MM.1S (cell line): ENCODE measurements around the gene ZNF280D.

Experiments used
- DNase-seq: peaks from one replicate; pipeline ENCODE4 v3.0.0-alpha.2; 2015
- H2AFZ ChIP-seq: fragments of 300-600 bp; sonication (generic); 2 replicates; pipeline ENCODE4 v1.6.0; 2016; ENCODE audit warnings: antibody characterized with exemption, low read length
- H3F3A ChIP-seq: fragments of 300-600 bp; sonication (generic); 2 replicates; pipeline ENCODE4 v1.6.1; 2016; ENCODE audit warnings: mild to moderate bottlenecking, antibody characterized with exemption, low read length, moderate library complexity, mixed read lengths; ENCODE audit not compliant: insufficient read depth
- H3K27ac ChIP-seq: fragments of 300-600 bp; sonication (generic); 2 replicates; pipeline ENCODE4 v1.5.1; 2016; ENCODE audit warnings: mild to moderate bottlenecking, low read length
- H3K27me3 ChIP-seq: fragments of 300-600 bp; sonication (generic); replicated peaks from 2 replicates; pipeline ENCODE4 v1.6.0; 2016; ENCODE audit warnings: low read length; ENCODE audit not compliant: insufficient read depth
- H3K36me3 ChIP-seq: fragments of 300-600 bp; sonication (generic); replicated peaks from 2 replicates; pipeline ENCODE4 v1.6.1; 2016; ENCODE audit warnings: mild to moderate bottlenecking, low read length, mixed read lengths; ENCODE audit not compliant: insufficient read depth
- H3K4me1 ChIP-seq: fragments of 300-600 bp; sonication (generic); 2 replicates; pipeline ENCODE4 v1.6.1; 2016; ENCODE audit warnings: low read length, mixed read lengths
- H3K4me2 ChIP-seq: fragments of 300-600 bp; sonication (generic); 2 replicates; pipeline ENCODE4 v1.6.0; 2016; ENCODE audit warnings: low read depth, low read length
- H3K4me3 ChIP-seq: fragments of 300-600 bp; sonication (generic); 2 replicates; pipeline ENCODE4 v1.5.1; 2016; ENCODE audit warnings: low read length, mixed read lengths
- H3K79me2 ChIP-seq: fragments of 300-600 bp; sonication (generic); 2 replicates; pipeline ENCODE4 v1.6.1; 2016; ENCODE audit warnings: mixed run types, low read length, mixed read lengths
- H3K9ac ChIP-seq: fragments of 300-600 bp; sonication (generic); 2 replicates; pipeline ENCODE4 v1.6.1; 2016; ENCODE audit warnings: low read length, mixed read lengths
- H3K9me2 ChIP-seq: fragments of 300-600 bp; sonication (generic); replicated peaks from 2 replicates; pipeline ENCODE4 v1.6.1; 2016; ENCODE audit warnings: mild to moderate bottlenecking, low read length, mixed read lengths; ENCODE audit not compliant: insufficient read depth
- H3K9me3 ChIP-seq: fragments of 300-600 bp; sonication (generic); replicated peaks from 2 replicates; pipeline ENCODE4 v1.6.1; 2016; ENCODE audit warnings: mild to moderate bottlenecking, low read length, mixed read lengths; ENCODE audit not compliant: insufficient read depth
- H4K20me1 ChIP-seq: fragments of 300-600 bp; sonication (generic); 2 replicates; pipeline ENCODE4 v1.6.1; 2016; ENCODE audit warnings: mild to moderate bottlenecking, low read length, moderate library complexity, mixed read lengths; ENCODE audit not compliant: insufficient read depth
- EZH2 ChIP-seq: fragments of 300-600 bp; sonication (generic); optimal IDR thresholded peaks from 2 replicates; pipeline ENCODE3; 2017; ENCODE audit warnings: low read depth, mild to moderate bottlenecking, antibody characterized with exemption, low read length, mixed read lengths
- EZH2phosphoT487 ChIP-seq: fragments of 300-600 bp; sonication (generic); IDR thresholded peaks from 2 replicates; pipeline ENCODE4 v1.6.1; 2018; ENCODE audit warnings: antibody characterized with exemption, low read length
- TF ChIP-seq, protein P1 (sequence below): fragments of 300-600 bp; sonication (generic); IDR thresholded peaks from 2 replicates; pipeline ENCODE4 v1.5.1; 2016; ENCODE audit warnings: antibody characterized with exemption, low read length, mixed read lengths

ZNF280D gene

DNA sequence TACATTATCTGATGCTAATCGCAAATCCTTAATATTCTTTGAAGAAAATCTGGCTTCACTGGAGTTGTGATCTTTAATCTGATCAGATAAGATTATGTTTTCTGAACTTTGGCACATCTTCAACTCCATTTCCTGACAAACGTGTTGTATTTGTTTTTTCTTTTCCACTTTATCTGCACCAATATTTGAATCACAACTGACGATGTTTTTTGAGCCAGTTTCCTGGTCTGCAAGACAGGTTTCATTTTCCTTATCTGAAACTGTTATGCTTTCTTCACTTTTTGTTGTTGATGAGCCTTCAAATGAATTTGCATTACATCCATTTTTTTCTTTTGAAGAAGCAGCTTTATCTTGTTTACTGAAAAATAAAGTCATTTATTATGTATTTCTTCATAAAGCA lies 101.5 kb downstream of the ZNF280D start:
- TF ChIP-seq, protein P1, sequence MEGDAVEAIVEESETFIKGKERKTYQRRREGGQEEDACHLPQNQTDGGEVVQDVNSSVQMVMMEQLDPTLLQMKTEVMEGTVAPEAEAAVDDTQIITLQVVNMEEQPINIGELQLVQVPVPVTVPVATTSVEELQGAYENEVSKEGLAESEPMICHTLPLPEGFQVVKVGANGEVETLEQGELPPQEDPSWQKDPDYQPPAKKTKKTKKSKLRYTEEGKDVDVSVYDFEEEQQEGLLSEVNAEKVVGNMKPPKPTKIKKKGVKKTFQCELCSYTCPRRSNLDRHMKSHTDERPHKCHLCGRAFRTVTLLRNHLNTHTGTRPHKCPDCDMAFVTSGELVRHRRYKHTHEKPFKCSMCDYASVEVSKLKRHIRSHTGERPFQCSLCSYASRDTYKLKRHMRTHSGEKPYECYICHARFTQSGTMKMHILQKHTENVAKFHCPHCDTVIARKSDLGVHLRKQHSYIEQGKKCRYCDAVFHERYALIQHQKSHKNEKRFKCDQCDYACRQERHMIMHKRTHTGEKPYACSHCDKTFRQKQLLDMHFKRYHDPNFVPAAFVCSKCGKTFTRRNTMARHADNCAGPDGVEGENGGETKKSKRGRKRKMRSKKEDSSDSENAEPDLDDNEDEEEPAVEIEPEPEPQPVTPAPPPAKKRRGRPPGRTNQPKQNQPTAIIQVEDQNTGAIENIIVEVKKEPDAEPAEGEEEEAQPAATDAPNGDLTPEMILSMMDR = no peak
- TF ChIP-seq EZH2phosphoT487 (no peak), EZH2 (no peak)
- H3K9me2 ChIP-seq = no peaks in the 10 kb centered on the region

DNA sequence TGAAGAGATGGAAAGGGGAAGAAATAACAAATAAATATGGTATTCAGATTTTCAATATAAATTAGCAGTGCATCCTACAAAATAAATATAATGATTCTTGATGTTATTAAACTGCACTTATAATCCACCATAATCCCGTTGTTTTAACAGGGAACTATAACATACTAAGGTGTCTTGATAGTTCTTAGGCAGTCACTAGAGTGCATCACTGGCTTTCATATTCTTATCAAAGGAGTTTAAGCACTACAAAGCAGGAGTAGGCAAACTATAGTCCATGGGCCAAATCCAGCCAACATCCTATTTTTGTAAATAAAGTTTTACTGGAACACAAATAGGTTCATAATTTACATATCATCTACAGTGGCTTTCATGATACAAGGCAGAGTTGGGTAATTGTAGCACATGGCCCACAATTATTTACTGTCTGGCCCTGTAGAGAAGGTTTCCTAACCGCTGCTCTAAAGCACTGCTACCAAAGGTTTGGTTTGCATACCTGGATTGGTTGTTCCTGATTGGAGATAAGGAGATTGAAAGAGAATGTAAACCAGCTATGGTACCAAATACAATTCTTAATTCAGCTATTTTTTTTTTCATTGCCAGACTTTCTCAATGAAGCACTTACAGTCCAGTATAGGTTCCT lies 104.3 kb downstream of the ZNF280D start:
- TF ChIP-seq EZH2phosphoT487 (no peak), EZH2 (no peak)
- TF ChIP-seq, protein P1 = no peak
- H3K27me3 ChIP-seq = no peaks in the 10 kb centered on the region
- H3K9me3 ChIP-seq = no peaks in the 10 kb centered on the region
- no peak overlapping the region for H2AFZ ChIP-seq
- no peaks in the 10 kb centered on the region for H3K9me2 ChIP-seq
- H3K36me3 ChIP-seq = no peaks in the 10 kb centered on the region
- H3F3A ChIP-seq = no peaks in the 10 kb centered on the region
- DNase-seq = no peak
- H3K4me3 ChIP-seq = no peak overlapping the region
- no peaks in the 10 kb centered on the region for H4K20me1 ChIP-seq
- H3K4me1 ChIP-seq = no peaks in the 10 kb centered on the region
- H3K79me2 ChIP-seq = no peaks in the 10 kb centered on the region
- H3K9ac ChIP-seq = no peak overlapping the region
- no peak overlapping the region for H3K27ac ChIP-seq
- H3K4me2 ChIP-seq = no peak overlapping the region

More for the DNA sequence above, 101.5 kb downstream of the ZNF280D start:
- Histone ChIP-seq H3K4me1 (no peaks in the 10 kb centered on the region), H3K9me3 (no peaks in the 10 kb centered on the region), H3K79me2 (no peaks in the 10 kb centered on the region), H4K20me1 (no peaks in the 10 kb centered on the region), H2AFZ (no peak overlapping the region), H3K9ac (no peak overlapping the region), H3K4me3 (no peak overlapping the region), H3K27ac (no peak overlapping the region), H3K36me3 (no peaks in the 10 kb centered on the region), H3K27me3 (no peaks in the 10 kb centered on the region), H3K4me2 (no peak overlapping the region), H3F3A (no peaks in the 10 kb centered on the region)
- no peak for DNase-seq

DNA sequence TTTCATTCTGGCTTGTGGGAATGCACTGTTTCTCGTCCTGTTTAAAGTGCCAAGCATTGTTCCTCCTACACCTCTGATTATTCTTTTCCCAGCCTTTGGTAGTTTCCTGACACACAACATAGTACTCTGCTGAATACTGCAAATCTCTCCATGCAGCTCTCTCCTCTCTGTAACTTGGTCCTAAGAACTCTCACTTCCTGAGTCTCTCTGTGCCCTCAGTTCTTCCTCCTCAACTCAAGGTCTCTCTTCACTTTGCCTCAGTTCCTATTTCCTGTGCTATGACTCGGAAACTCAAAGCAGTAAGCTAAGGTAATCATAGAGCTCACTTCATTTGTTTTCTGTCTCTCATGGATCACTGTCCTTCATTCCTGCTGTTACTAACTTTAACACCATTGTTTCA lies 113.4 kb downstream of the ZNF280D start:
- no peaks in the 10 kb centered on the region for H4K20me1 ChIP-seq
- no peak for DNase-seq
- no peaks in the 10 kb centered on the region for H3K79me2 ChIP-seq
- no peaks in the 10 kb centered on the region for H3F3A ChIP-seq
- H3K9me3 ChIP-seq = no peaks in the 10 kb centered on the region
- no peak overlapping the region for H3K27ac ChIP-seq
- no peak overlapping the region for H3K4me2 ChIP-seq
- no peaks in the 10 kb centered on the region for H3K27me3 ChIP-seq
- no peak overlapping the region for H3K9ac ChIP-seq
- H2AFZ ChIP-seq = no peak overlapping the region
- TF ChIP-seq EZH2phosphoT487 (no peak), EZH2 (no peak)
- TF ChIP-seq, protein P1 = no peak
- no peaks in the 10 kb centered on the region for H3K36me3 ChIP-seq
- no peaks in the 10 kb centered on the region for H3K4me1 ChIP-seq
- H3K4me3 ChIP-seq = no peak overlapping the region
- no peaks in the 10 kb centered on the region for H3K9me2 ChIP-seq
